IMR-90 (cell line): ENCODE data around the gene CDH12. TPM values are rescaled to one million over a fixed set of nuclear protein-coding genes. Genes with fewer than 3 reads are reported as not detected.

Source experiments
- ATAC-seq: fragments of 200-7000 bp; cut with Tn5 transposase; 2 replicates; pipeline ENCODE4 v1.9.1; 2020; ENCODE audit warnings: low read depth, mild to moderate bottlenecking, moderate library complexity
- BruUV-seq: library from RNA; stranded (reverse); fragments of 400-500 nt; replicated peaks from 2 replicates; lab custom pipeline; 2021; lab: Mats Ljungman, UMichigan
- CTCF ChIA-PET: fragments of 300-600 bp; formaldehyde crosslinking; extraction: SDS; loops from one replicate; lab custom pipeline; 2021; ENCODE audit warnings: antibody characterized with exemption; lab: Yijun Ruan, JAX
- POLR2A ChIA-PET: fragments of 300-600 bp; sonication (Branson Sonifier 250); formaldehyde crosslinking; loops from one replicate; lab custom pipeline; 2022; ENCODE audit warnings: antibody characterized with exemption; ENCODE audit not compliant: unreplicated experiment; lab: Charles Lee
- DNase-seq: peaks from one replicate; pipeline ENCODE4 v3.0.0; 2013
- H2AFZ ChIP-seq: replicated peaks from 2 replicates; pipeline ENCODE3; 2013; ENCODE audit warnings: low read length, mild to moderate bottlenecking; ENCODE audit not compliant: poor library complexity
- H2AK5ac ChIP-seq: 2 replicates; pipeline ENCODE4 v1.6.1; 2013; ENCODE audit warnings: low read depth, low read length, inconsistent platforms
- H2AK9ac ChIP-seq: replicated peaks from 2 replicates; pipeline ENCODE3; 2013; ENCODE audit warnings: mild to moderate bottlenecking, low read depth, low read length, moderate library complexity; ENCODE audit not compliant: poor library complexity
- H2BK120ac ChIP-seq: 2 replicates; pipeline ENCODE4 v1.6.1; 2013; ENCODE audit warnings: low read depth, low read length, inconsistent platforms
- H2BK15ac ChIP-seq: 3 replicates; pipeline ENCODE4 v1.6.1; 2013; ENCODE audit warnings: low read depth, low read length, inconsistent platforms
- H2BK20ac ChIP-seq: 2 replicates; pipeline ENCODE4 v1.6.1; 2013; ENCODE audit warnings: low read depth, mild to moderate bottlenecking, inconsistent platforms, low read length, moderate library complexity
- H2BK5ac ChIP-seq: 2 replicates; pipeline ENCODE4 v1.6.1; 2013; ENCODE audit warnings: mild to moderate bottlenecking, low read depth, low read length, inconsistent platforms; ENCODE audit not compliant: poor library complexity, severe bottlenecking
- H3K14ac ChIP-seq: replicated peaks from 2 replicates; pipeline ENCODE4 v1.6.1; 2013; ENCODE audit warnings: low read depth, low read length, inconsistent platforms
- H3K18ac ChIP-seq: 2 replicates; pipeline ENCODE4 v1.6.1; 2013; ENCODE audit warnings: low read depth, low read length, control low read depth
- H3K23ac ChIP-seq: 2 replicates; pipeline ENCODE4 v1.6.1; 2013; ENCODE audit warnings: low read depth, low read length, inconsistent platforms
- H3K27ac ChIP-seq: 2 replicates; pipeline ENCODE4 v1.5.1; 2013; ENCODE audit warnings: mild to moderate bottlenecking, control low read depth, low read length; ENCODE audit not compliant: insufficient read depth
- H3K27me3 ChIP-seq: 2 replicates; pipeline ENCODE4 v1.6.1; 2013; ENCODE audit warnings: low read length; ENCODE audit not compliant: control insufficient read depth, insufficient read depth
- H3K36me3 ChIP-seq: 2 replicates; pipeline ENCODE4 v1.6.1; 2013; ENCODE audit warnings: low read length, mixed read lengths; ENCODE audit not compliant: control insufficient read depth, insufficient read depth
- H3K4ac ChIP-seq: 2 replicates; pipeline ENCODE4 v1.6.1; 2013; ENCODE audit warnings: low read depth, low read length, inconsistent platforms
- H3K4me1 ChIP-seq: 2 replicates; pipeline ENCODE4 v1.6.1; 2013; ENCODE audit warnings: low read length, mixed read lengths; ENCODE audit not compliant: control insufficient read depth, insufficient read depth
- H3K4me2 ChIP-seq: 2 replicates; pipeline ENCODE4 v1.6.1; 2013; ENCODE audit warnings: low read depth, mild to moderate bottlenecking, control low read depth, low read length, moderate library complexity
- H3K4me3 ChIP-seq: 2 replicates; pipeline ENCODE4 v1.5.1; 2013; ENCODE audit warnings: low read depth, mild to moderate bottlenecking, control low read depth, low read length, moderate library complexity; ENCODE audit not compliant: insufficient read depth
- H3K56ac ChIP-seq: 2 replicates; pipeline ENCODE4 v1.6.1; 2013; ENCODE audit warnings: low read length, inconsistent platforms; ENCODE audit not compliant: insufficient read depth; ENCODE audit errors: extremely low read depth
- H3K79me1 ChIP-seq, 2 experiments: 2 replicates each; pipeline ENCODE4 v1.6.1; 2013; ENCODE audit warnings: low read length in 2 of 2, inconsistent platforms in 1 of 2, low read depth in 1 of 2
- H3K9ac ChIP-seq: 2 replicates; pipeline ENCODE4 v1.6.1; 2013; ENCODE audit warnings: low read depth, low read length, control low read depth
- H3K9me1 ChIP-seq: 2 replicates; pipeline ENCODE4 v1.6.1; 2013; ENCODE audit warnings: low read length, inconsistent platforms; ENCODE audit not compliant: insufficient read depth
- H3K9me3 ChIP-seq: 2 replicates; pipeline ENCODE4 v1.6.1; 2013; ENCODE audit warnings: low read length; ENCODE audit not compliant: control insufficient read depth, insufficient read depth
- H4K20me1 ChIP-seq: 2 replicates; pipeline ENCODE4 v1.6.1; 2013; ENCODE audit warnings: low read length, inconsistent platforms; ENCODE audit not compliant: insufficient read depth
- H4K5ac ChIP-seq: 2 replicates; pipeline ENCODE4 v1.6.1; 2013; ENCODE audit warnings: mild to moderate bottlenecking, low read depth, low read length, control low read depth
- H4K8ac ChIP-seq, 2 experiments: 2 replicates each; pipeline ENCODE4 v1.6.1; 2013; ENCODE audit warnings: low read depth in 2 of 2, low read length in 2 of 2, control low read depth in 1 of 2, inconsistent platforms in 1 of 2
- H4K91ac ChIP-seq: 2 replicates; pipeline ENCODE4 v1.6.1; 2013; ENCODE audit warnings: low read depth, low read length, inconsistent platforms; ENCODE audit not compliant: insufficient read depth
- BHLHE40 ChIP-seq: fragments of 150-350 bp; IDR thresholded peaks from 2 replicates; pipeline ENCODE4 v1.6.1; 2016; ENCODE audit warnings: mild to moderate bottlenecking, low read depth, low read length
- WGBS, 2 experiments: methylation state at CpG; one replicate each; pipeline versions ENCODE4 v1.1.5 to v1.1.7; 2013; ENCODE audit warnings: missing lambda C conversion rate in 2 of 2; ENCODE audit not compliant: insufficient read length in 1 of 2; ENCODE audit errors: extremely low coverage in 2 of 2; 5-methylcytosine and 5-hydroxymethylcytosine counted together
- dilution Hi-C: fragments of 300-500 bp; cut with HindIII; formaldehyde crosslinking; loops from one replicate; pipeline ENCODE4 v1.14.3; 2018; ENCODE audit warnings: low sequenced_read_pairs; ENCODE audit not compliant: unreplicated experiment
- in situ Hi-C: fragments of 300-500 bp; cut with MboI; formaldehyde crosslinking; loops from 3 replicates; pipeline ENCODE4 v1.14.3; 2019; ENCODE audit warnings: low sequenced_read_pairs, inconsistent platforms, mixed read lengths
- intact Hi-C: fragments of 100-400 bp; cut with micrococcal nuclease; formaldehyde crosslinking; loops from 2 replicates; pipeline ENCODE4 v1.10.0; 2022
- polyA plus RNA-seq, 3 experiments: library from polyadenylated mRNA; depleted of rRNA; stranded (reverse); fragments of >200 nt; gene quantifications; 2 replicates each; pipeline ENCODE4 v1.2.3, GENCODE V29; 2012; ENCODE audit warnings: low replicate concordance in 1 of 3
- total RNA-seq: library from RNA; depleted of rRNA; stranded (reverse); fragments of >200 nt; gene quantifications from 2 replicates; pipeline ENCODE4 v1.2.3, GENCODE V29; 2012

The CDH12 gene
- total and polyA plus RNA-seq, 2 of the 4 experiments (the other 2 are of a cell fraction), result not detected

DNA sequence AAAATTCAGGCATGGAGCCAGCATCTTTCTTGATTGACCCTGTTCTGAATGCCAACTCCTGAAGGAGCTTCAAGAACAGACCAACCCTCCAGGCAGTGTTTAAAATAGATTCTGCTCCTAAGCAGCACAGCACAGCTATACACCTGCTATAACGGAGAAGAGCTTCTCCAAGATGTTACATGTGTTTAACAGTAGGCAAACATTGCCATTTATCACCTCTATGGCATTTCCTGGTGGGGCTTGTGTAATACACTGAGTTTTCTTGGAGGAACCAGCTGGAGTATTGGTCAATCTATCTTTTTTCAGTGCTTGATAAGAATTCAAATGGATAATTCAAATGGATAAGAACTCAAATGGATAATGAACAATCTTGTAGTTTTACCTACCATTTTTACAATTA, 615.1 kb downstream of the CDH12 start:
- Histone ChIP-seq H3K79me1 (no peaks in the 10 kb centered on the region), H3K23ac (no peak overlapping the region), H2AK9ac (no peak overlapping the region), H3K27ac (no peak overlapping the region), H3K4me2 (no peak overlapping the region), H3K36me3 (no peaks in the 10 kb centered on the region), H3K18ac (no peak overlapping the region), H4K5ac (no peak overlapping the region), H2AFZ (no peak overlapping the region), H3K4me1 (no peaks in the 10 kb centered on the region), H2BK5ac (no peak overlapping the region), H4K91ac (no peak overlapping the region), H3K9ac (no peak overlapping the region), H2BK15ac (no peak overlapping the region), H3K4me3 (no peak overlapping the region), H3K4ac (no peak overlapping the region), H2AK5ac (no peak overlapping the region), H3K9me1 (no peaks in the 10 kb centered on the region), H3K9me3 (no peaks in the 10 kb centered on the region), H4K20me1 (no peaks in the 10 kb centered on the region), H3K14ac (no peak overlapping the region), H3K27me3 (no peaks in the 10 kb centered on the region), H4K8ac (no peak overlapping the region), H3K56ac (no peak overlapping the region), H2BK120ac (no peak overlapping the region), H2BK20ac (no peak overlapping the region)
- no peak for ATAC-seq
- intact Hi-C loops, result no loop called here
- BruUV-seq, result no TSS peak
- no CpG with 5 or more reads among the region's 1 CpG for WGBS, 2 experiments
- dilution Hi-C loops, result no loop called here
- CTCF ChIA-PET, result no interaction called here
- DNase-seq, result no peak
- in situ Hi-C loops, result no loop called here
- TF ChIP-seq BHLHE40, result no peak
- POLR2A ChIA-PET, result no interaction called here
